Measurements from ENCODE around the gene PCCA. TPM values are rescaled to one million over a fixed set of nuclear protein-coding genes. Genes with fewer than 3 reads are reported as not detected.

PCCA gene
- total and polyA plus RNA-seq, 2 of the 13 experiments (the other 11 are each of a cell fraction or from before 2014, with no cell fraction given): 15.0 to 32.2 TPM

GRCh38 chr13:100108913-100109507 lies 20.1 kb downstream of the PCCA start (continued):
- TF ChIP-seq ZNF496 (CRISPR knock-in tag; IDR thresholded peaks at IDR 0.05; ENCODE audit: insufficient replicate concordance): no peak
- TF ChIP-seq KMT2A (CRISPR knock-in tag; IDR thresholded peaks at IDR 0.05): no peak
- TF ChIP-seq POGK (CRISPR knock-in tag; conservative IDR thresholded peaks at IDR 0.05): no peak
- no peak for TF ChIP-seq SAP130 (CRISPR knock-in tag; IDR thresholded peaks at IDR 0.05; ENCODE audit: low read depth)
- TF ChIP-seq TEAD2 (CRISPR knock-in tag; IDR thresholded peaks at IDR 0.05): no peak
- no peak for TF ChIP-seq ZNF776 (CRISPR knock-in tag; IDR thresholded peaks at IDR 0.05)
- no peak for TF ChIP-seq RFX5 (IDR thresholded peaks at IDR 0.05; ENCODE audit: low read depth, low read length)
- TF ChIP-seq HDAC1 (CRISPR knock-in tag; IDR thresholded peaks at IDR 0.05): no peak
- TF ChIP-seq MNT (IDR thresholded peaks at IDR 0.05): no peak
- no peak for TF ChIP-seq RBFOX2 (IDR thresholded peaks at IDR 0.05; ENCODE audit: low read depth, low read length)
- no peak for TF ChIP-seq AHDC1 (CRISPR knock-in tag; IDR thresholded peaks at IDR 0.05; ENCODE audit: borderline replicate concordance)
